MCF 10A (cell line): Measurements from ENCODE around the gene BANF1. TPM values are rescaled to one million over a fixed set of nuclear protein-coding genes. Genes with fewer than 3 reads are reported as not detected.

Source experiments
- BruUV-seq: library from RNA; stranded (reverse); fragments of 400-500 nt; replicated peaks from 2 replicates; lab custom pipeline; 2021; lab: Mats Ljungman, UMichigan
- CTCF ChIA-PET: fragments of 300-600 bp; sonication (Branson Sonifier 250); formaldehyde crosslinking; extraction: SDS; loops from one replicate; lab custom pipeline; 2021; ENCODE audit warnings: antibody characterized with exemption, inconsistent platforms; lab: Yijun Ruan, JAX
- POLR2A ChIA-PET: fragments of 300-600, 350-650 bp; sonication (Branson Sonifier 250); formaldehyde crosslinking; extraction: SDS; loops from one replicate; lab custom pipeline; 2020; ENCODE audit warnings: antibody characterized with exemption, inconsistent platforms; lab: Yijun Ruan, JAX
- DNase-seq: peaks from one replicate; pipeline ENCODE4 v3.0.0-alpha.2; 2018; ENCODE audit not compliant: unreplicated experiment
- H3K27ac Mint-ChIP-seq: one replicate; pipeline ENCODE4 v1.8.0; 2022; ENCODE audit warnings: mild to moderate bottlenecking, low read depth, mixed read lengths; ENCODE audit not compliant: unreplicated experiment
- H3K27me3 Mint-ChIP-seq: one replicate; pipeline ENCODE4 v1.8.0; 2022; ENCODE audit warnings: mixed read lengths; ENCODE audit not compliant: insufficient read depth, unreplicated experiment
- H3K36me3 Mint-ChIP-seq: one replicate; pipeline ENCODE4 v1.8.0; 2022; ENCODE audit warnings: mild to moderate bottlenecking, moderate library complexity, mixed read lengths; ENCODE audit not compliant: insufficient read depth, unreplicated experiment
- H3K4me1 Mint-ChIP-seq: one replicate; pipeline ENCODE4 v1.8.0; 2022; ENCODE audit warnings: mixed read lengths; ENCODE audit not compliant: insufficient read depth, unreplicated experiment
- H3K4me3 Mint-ChIP-seq: one replicate; pipeline ENCODE4 v1.8.0; 2022; ENCODE audit warnings: mild to moderate bottlenecking, moderate library complexity, mixed read lengths; ENCODE audit not compliant: unreplicated experiment
- H3K9me3 Mint-ChIP-seq: one replicate; pipeline ENCODE4 v1.8.0; 2022; ENCODE audit warnings: mixed read lengths; ENCODE audit not compliant: unreplicated experiment
- CTCF ChIP-seq: fragments of 200-600 bp; IDR thresholded peaks from one replicate; pipeline ENCODE4 v1.8.0; 2022; ENCODE audit warnings: antibody characterized with exemption, mild to moderate bottlenecking; ENCODE audit not compliant: unreplicated experiment
- intact Hi-C: fragments of 100-400 bp; cut with micrococcal nuclease; formaldehyde crosslinking; loops from 2 replicates; pipeline ENCODE4 v1.14.1; 2022
- total RNA-seq: library from RNA; stranded (reverse); gene quantifications from 2 replicates; pipeline ENCODE4 v1.2.3, GENCODE V29; 2022

BANF1 gene
- total RNA-seq, 1 experiment from 2014 or later = 198 TPM

- intact Hi-C loops = no loop called here
- TF ChIP-seq CTCF = no peak
- Mint-ChIP-seq H3K27ac (no peak overlapping the region), H3K27me3 (no peaks in the 10 kb centered on the region), H3K4me3 (no peak overlapping the region), H3K9me3 (no peaks in the 10 kb centered on the region), H3K4me1 (no peaks in the 10 kb centered on the region), H3K36me3 (peaks cover 33% of the 10 kb centered on the region)
- no peak for DNase-seq
- ChIA-PET CTCF (interaction anchor here (0.6 to 1.7 kb wide), 2 partner anchors 9 to 273 kb away, joined by 3 to 5 read pairs; no protein-coding TSS in a partner anchor), POLR2A (no interaction called here)
- no TSS peak for BruUV-seq
Observed at GRCh38 chr11:65979261-65979759, 23.0 kb upstream of the BANF1 start.

- no peak for TF ChIP-seq CTCF
- CTCF ChIA-PET = interaction anchor here (1.0 kb wide), 1 partner anchor 15 kb away, joined by 3 read pairs; no protein-coding TSS in a partner anchor
- Mint-ChIP-seq H3K36me3 (peaks cover 34% of the 10 kb centered on the region), H3K9me3 (no peaks in the 10 kb centered on the region), H3K4me1 (no peaks in the 10 kb centered on the region), H3K27me3 (no peaks in the 10 kb centered on the region), H3K4me3 (no peak overlapping the region), H3K27ac (no peak overlapping the region)
- BruUV-seq = no TSS peak
- DNase-seq = no peak
- intact Hi-C loops = no loop called here
- POLR2A ChIA-PET = interaction anchor here (0.6 to 1.3 kb wide), 2 partner anchors 9 to 81 kb away, joined by 3 read pairs; no protein-coding TSS in a partner anchor
Observed at GRCh38 chr11:65981101-65981740, 21.1 kb upstream of the BANF1 start.

DNA sequence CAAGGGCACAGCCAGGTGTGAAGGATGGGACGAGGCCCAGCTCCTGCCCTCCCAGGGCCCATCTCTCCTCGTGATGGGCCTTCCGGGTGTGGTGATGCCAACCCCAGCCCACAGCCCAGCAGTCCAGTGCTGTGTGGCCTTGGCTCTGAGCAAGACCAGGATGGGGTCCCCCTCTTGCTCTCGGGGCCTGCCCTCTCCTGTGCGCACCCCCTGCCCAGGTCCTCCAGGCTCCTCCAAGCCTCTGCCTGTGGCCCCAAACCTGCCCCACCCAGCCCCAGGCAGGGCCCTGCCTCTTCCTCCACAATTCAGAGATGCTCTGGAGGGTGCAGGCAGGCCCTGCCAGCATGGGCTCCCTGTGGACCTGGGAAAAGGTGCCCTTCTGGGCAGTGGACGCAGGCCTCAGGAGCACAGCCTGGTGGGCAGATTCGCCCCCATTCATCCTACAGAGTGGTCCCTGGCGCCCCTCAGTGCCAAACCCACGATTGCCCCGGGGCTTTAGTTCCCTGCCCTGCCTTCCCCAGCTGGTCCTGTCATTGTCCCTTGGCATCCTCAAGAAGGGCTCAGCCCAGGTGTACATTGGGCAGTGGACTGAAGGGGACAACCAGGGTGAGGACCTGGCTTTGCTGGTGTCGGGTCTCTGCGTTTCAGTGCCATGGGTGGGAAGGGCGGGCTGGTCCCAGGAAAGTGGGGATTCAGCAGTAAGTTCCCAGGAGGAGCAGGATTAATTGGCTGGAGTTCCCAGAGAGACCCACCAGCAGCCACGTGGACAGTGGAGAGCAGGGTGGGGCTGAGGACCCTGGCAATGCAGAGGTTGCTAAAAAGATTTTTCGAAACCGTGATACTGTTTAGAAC lies 20.1 kb upstream of the BANF1 start:
- ChIA-PET POLR2A (interaction anchor here (0.6 to 0.7 kb wide), 2 partner anchors 82 to 131 kb away, joined by 3 read pairs; no protein-coding TSS in a partner anchor), CTCF (interaction anchor here (12.8 kb wide), 1 partner anchor 95 kb away, joined by 203 read pairs; the partner anchor contains the start of genes CCDC85B and FIBP)
- DNase-seq = no peak
- no peaks in the 10 kb centered on the region for H3K9me3 Mint-ChIP-seq
- no peaks in the 10 kb centered on the region for H3K4me1 Mint-ChIP-seq
- no TSS peak for BruUV-seq
- H3K27me3 Mint-ChIP-seq = no peaks in the 10 kb centered on the region
- peaks cover 33% of the 10 kb centered on the region for H3K36me3 Mint-ChIP-seq
- no peak overlapping the region for H3K27ac Mint-ChIP-seq
- TF ChIP-seq CTCF = no peak
- intact Hi-C loops = no loop called here
- no peak overlapping the region for H3K4me3 Mint-ChIP-seq
